MM.1S (cell line): ENCODE data around the gene RALA.

Experiments
- EZH2 ChIP-seq: fragments of 300-600 bp; sonication (generic); optimal IDR thresholded peaks from 2 replicates; pipeline ENCODE3; 2017; ENCODE audit warnings: low read depth, mild to moderate bottlenecking, antibody characterized with exemption, low read length, mixed read lengths
- TF ChIP-seq, protein P1 (sequence below): fragments of 300-600 bp; sonication (generic); IDR thresholded peaks from 2 replicates; pipeline ENCODE4 v1.5.1; 2016; ENCODE audit warnings: antibody characterized with exemption, low read length, mixed read lengths

DNA sequence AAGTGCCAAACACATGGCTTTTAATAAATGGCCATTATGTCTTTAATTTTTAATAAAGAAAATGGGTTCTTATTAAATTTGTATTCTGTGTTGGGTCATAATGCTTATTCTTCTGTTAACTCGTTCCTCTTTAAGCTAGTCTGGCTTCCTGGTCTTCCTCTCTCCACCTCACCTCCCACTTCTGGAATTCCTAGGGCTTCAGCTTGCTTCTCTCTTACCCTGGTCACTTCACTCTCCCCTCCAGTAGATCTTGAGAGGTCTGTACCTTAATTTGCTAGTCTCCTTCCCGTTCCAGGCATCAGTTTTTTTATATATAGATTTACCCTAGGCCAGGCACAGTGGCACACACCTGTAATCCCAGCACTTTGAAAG lies 111.2 kb downstream of the RALA start:
- TF ChIP-seq, protein P1, sequence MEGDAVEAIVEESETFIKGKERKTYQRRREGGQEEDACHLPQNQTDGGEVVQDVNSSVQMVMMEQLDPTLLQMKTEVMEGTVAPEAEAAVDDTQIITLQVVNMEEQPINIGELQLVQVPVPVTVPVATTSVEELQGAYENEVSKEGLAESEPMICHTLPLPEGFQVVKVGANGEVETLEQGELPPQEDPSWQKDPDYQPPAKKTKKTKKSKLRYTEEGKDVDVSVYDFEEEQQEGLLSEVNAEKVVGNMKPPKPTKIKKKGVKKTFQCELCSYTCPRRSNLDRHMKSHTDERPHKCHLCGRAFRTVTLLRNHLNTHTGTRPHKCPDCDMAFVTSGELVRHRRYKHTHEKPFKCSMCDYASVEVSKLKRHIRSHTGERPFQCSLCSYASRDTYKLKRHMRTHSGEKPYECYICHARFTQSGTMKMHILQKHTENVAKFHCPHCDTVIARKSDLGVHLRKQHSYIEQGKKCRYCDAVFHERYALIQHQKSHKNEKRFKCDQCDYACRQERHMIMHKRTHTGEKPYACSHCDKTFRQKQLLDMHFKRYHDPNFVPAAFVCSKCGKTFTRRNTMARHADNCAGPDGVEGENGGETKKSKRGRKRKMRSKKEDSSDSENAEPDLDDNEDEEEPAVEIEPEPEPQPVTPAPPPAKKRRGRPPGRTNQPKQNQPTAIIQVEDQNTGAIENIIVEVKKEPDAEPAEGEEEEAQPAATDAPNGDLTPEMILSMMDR: no peak
- no peak for TF ChIP-seq EZH2
